NT2/D1 (cell line): ENCODE data around the gene DPY19L3.

ENCODE experiments used
- SUZ12 ChIP-seq: IDR thresholded peaks from 2 replicates; pipeline ENCODE4 v1.6.1; 2011; ENCODE audit not compliant: insufficient read length, insufficient read depth; ENCODE audit errors: extremely low read depth
- YY1 ChIP-seq: IDR thresholded peaks from 2 replicates; pipeline ENCODE4 v1.6.1; 2011; ENCODE audit not compliant: insufficient read length, insufficient read depth
- ZNF274 ChIP-seq: IDR thresholded peaks from 2 replicates; pipeline ENCODE4 v1.6.1; 2011; ENCODE audit warnings: mild to moderate bottlenecking, low read depth, low read length

GRCh38 chr19:32471095-32471494, 65.5 kb downstream of the DPY19L3 start:
- TF ChIP-seq SUZ12 (no peak), ZNF274 (no peak), YY1 (no peak)
